Measurements from ENCODE around the gene ZMYND11.

The ZMYND11 gene

GRCh38 chr10:201328-201771, 66.1 kb downstream of the ZMYND11 start:
- no peak for DNase-seq

DNA sequence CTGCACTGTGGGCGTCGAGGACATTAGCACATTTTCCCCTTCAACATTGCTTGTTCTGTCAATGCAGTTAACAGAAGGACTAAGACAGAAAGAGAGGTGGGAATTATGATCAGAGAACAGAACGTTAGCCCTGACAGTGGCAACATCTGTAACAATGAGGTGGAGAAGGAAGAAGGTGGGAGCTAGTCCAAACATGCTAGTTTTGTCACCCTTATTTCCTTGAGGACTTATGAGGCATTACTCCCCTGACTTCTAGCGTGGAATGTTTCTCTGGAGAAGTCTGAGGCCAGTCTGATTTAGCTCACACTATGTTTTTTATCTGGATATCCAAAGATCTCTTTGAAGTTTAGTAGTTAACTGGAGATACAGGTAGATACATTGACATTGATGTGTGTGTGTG, 73.4 kb downstream of the ZMYND11 start:
- DNase-seq = no peak

DNA sequence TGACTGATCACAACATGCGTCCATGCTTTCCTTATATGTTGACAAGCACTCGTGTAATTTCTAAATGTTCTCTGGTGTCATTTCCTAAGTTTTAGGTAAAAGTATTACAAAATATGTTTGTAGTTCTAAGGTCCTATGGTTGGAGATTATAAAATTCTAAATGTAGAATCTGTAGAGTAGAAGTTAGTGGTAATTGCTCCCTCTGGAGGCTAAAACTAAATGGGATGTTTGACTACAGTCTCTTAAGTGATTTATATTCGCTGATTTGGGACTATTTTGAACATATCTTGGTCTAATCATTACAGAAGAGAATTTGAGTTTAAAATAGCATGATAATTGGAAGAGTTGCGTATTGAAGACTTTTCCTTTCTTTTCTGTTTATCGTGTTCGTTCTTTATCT, 74.1 kb downstream of the ZMYND11 start:
- no peak for DNase-seq

DNA sequence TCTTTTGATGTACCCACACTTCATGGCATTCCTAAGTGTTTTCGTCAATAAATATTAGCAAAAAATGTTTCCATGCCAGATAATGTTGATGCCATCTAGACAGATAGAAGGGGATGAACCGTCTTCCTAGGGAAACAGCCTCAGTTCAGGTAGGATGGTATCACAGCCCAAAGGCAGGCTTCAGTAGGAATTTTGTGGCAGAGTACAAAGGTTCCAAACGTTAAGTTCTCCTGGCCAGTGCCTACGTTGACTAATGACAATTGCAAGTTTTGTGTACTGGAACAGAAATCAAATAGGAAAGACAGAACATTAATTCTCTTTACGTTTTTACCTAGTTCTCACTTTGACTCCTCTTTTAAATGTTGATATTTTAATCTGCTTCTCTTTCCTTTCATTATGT, 75.0 kb downstream of the ZMYND11 start:
- no peak for DNase-seq

GRCh38 chr10:215444-215843, 80.2 kb downstream of the ZMYND11 start:
- DNase-seq = no peak

- no peak for DNase-seq
Measured at GRCh38 chr10:218798-219197, 83.5 kb downstream of the ZMYND11 start.

DNA sequence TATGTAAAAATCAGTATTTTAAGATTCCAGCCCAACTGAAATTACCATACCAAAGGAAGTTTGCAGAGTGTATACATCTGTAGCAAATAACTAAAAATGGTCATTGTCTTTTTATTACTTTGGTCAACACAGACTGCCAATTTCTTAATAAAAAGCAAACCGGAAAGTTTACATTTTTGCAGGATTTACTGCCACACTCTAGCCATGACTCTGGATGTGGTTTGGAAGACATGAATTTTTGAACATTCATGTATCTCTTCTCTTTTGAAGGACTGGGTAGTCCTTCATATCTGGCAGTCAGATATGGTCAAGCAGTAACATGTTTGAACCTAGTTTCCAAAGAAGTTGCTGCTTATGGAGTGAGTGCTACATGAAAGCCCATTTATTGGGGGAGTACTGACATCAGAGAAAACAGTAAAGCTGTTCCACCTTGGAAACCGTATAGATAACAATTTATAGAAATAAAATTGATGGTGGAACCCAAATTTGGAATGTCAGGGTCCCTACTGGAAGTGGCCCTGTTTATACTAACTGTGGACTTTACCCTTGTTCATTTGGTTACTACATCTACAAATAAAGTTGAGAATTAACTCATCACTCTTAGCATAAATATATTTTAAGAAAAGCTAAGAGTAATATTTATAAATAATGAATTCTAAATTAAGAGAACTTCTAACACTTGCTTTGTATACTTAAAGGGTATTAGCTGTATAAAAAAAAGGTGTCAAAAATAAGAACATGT, 84.6 kb downstream of the ZMYND11 start:
- no peak for DNase-seq

GRCh38 chr10:224571-224970, 89.3 kb downstream of the ZMYND11 start:
- peak; percentile 21 for DNase-seq

GRCh38 chr10:226018-226417, 90.8 kb downstream of the ZMYND11 start:
- DNase-seq = no peak

GRCh38 chr10:227014-227413, 91.8 kb downstream of the ZMYND11 start:
- no peak for DNase-seq

GRCh38 chr10:228366-228765, 93.1 kb downstream of the ZMYND11 start:
- DNase-seq = no peak

GRCh38 chr10:230758-231157, 95.5 kb downstream of the ZMYND11 start:
- no peak for DNase-seq

DNA sequence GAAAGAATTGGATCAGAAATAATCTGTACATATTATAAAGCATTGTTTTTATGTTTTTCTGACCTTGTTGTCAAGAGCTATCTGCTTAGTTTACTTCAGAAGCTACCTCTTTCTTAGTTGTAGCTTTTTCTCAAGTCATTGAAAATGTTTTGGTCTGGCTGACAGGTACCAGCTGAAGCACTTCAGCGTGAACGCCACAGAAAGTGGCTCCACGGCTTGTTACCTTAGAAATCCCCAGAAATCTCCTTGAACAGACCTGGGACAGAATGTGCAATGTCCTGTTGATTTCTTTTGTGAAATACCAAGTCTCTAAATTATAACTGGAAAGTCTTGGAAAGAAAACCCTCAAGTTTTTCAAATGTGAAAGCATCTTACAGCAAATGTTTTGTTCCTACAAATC, 96.8 kb downstream of the ZMYND11 start:
- no peak for DNase-seq

GRCh38 chr10:232878-233277, 97.6 kb downstream of the ZMYND11 start:
- DNase-seq = no peak

- no peak for DNase-seq
Measured at GRCh38 chr10:234708-235406, 99.6 kb downstream of the ZMYND11 start.

DNA sequence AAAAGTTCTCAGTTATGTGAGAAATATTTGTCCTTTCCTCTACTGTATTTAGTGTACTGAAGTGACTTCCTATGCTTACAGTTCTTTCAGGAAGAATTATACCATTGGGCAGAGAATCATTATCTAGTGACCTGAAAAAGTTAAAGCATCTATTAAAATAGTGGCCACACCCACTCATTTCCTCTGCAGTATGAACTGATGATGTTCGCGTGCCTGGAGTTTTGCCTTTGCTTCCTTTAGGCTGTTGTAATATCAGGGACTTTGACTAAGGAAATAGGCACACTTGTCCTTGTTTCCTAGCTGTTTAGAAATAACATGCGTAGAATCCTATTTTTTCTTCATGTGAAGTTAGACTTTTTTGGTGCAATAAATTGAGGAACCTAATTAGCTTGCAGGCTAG, 100.7 kb downstream of the ZMYND11 start:
- DNase-seq = no peak

DNA sequence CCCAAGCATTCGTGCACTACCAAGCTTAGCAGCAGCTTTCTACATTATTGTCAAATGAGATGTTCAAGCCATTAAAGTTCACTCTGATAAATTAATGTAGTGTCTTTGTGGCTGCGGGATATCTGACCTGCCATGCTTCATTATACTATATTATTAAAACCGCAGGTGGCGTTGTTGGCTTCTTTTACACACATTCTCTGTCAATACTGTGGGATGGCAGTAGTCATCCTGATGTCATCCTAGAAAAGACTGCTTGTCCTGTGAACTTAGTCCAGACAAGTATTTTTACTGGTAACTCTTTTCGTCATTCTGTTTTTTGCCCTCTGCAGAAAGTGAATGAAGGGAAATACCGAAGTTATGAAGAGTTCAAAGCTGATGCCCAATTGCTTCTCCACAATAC, 103.9 kb downstream of the ZMYND11 start:
- no peak for DNase-seq

- DNase-seq = no peak
Measured at GRCh38 chr10:241451-241850, 106.2 kb downstream of the ZMYND11 start.

DNA sequence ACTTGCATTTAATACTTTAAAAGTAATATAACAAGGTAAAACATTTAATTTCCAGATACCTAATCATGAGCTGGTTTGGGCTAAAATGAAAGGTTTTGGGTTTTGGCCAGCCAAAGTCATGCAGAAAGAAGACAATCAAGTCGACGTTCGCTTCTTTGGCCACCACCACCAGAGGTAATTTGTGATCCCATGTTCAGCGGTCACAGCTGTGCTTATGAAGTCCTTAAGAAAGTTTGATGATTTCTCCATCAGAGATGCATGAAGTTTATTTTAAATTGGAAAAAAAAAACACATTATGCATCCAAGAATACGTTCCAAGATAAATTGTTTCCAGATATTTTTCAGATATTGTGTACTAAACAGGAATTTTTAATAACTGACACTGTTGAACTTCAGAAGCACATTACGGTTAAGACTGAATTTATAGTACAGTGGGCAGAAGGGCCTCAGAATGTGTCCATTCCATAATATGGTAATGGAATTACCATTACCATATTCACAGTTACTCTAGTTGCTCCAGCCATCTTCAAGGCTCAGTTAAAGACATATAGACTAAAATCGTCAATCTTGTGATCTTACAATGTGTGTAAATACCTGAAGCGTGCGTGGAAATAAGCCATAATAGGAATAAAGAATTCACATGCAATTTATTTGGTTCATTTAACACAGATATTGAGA, 106.8 kb downstream of the ZMYND11 start:
- DNase-seq = no peak

DNA sequence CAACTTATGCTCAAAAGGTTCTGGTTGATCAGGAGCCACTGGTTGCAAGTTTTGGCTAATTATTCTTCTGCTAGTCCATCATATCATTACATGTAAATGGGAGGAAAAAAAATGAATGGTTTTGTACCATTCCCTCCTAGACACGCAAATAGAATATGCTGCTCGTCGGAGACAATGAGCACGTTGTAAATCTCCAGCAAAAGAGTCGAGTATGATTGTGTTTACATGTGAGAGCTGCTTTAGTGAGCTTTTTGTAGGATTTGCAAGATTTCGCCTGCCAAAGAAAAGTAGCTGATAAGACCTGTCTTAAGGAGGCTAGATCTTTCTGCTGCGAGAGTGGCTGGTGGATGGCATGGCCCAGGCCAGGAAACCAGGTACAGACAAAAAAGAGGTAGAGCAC, 109.0 kb downstream of the ZMYND11 start:
- no peak for DNase-seq

DNA sequence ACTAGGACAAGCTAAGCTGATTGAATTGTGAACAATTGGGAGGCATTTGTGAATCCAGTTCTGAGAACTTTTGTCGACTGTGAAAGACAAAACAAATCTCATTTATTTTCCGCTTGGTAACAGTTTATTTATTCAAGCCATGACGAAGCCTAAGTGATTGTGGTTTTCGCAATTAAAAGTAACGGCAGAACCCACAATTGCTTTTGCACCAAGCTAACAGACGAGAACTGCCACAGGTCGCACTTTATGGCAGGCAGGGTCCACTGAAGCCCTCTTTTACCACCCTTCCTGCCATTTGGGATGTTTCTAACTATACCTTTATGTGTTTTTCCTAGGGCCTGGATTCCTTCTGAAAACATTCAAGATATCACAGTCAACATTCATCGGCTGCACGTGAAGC, 111.2 kb downstream of the ZMYND11 start:
- DNase-seq = no peak

DNA sequence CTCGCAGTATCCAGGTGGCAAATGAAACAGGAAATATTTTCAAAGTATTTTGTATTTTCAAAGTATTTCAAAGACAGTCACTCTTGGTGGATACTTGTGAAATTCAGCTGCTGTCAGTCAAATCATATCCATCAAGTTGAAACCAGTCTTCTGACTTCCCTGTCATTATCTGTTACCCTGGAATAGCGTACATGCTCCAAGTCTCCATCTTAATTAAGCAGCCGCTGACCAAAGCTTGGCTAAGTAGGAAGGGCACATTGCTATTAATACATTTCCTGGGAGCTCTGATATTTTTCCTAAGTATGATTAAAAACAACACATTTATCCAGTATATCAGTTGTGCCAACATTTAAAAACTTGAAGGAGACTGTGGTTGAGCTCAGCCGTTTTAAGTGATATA, 112.2 kb downstream of the ZMYND11 start:
- DNase-seq = no peak

DNA sequence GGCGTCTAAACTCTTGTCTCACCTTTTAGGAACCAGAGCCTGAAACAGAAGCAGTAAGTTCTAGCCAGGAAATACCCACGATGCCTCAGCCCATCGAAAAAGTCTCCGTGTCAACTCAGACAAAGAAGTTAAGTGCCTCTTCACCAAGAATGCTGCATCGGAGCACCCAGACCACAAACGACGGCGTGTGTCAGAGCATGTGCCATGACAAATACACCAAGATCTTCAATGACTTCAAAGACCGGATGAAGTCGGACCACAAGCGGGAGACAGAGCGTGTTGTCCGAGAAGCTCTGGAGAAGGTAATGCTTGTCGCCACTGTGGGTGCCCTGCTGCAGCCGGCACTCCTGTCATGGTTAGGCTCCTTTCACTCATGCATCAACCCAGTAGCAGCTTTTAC, 113.1 kb downstream of the ZMYND11 start:
- no peak for DNase-seq

- no peak for DNase-seq
Measured at GRCh38 chr10:251982-252582, 116.8 kb downstream of the ZMYND11 start.
